ENCODE results near the gene CADM2. TPM values are rescaled to one million over a fixed set of nuclear protein-coding genes. Genes with fewer than 3 reads are reported as not detected.

The CADM2 gene
- total and polyA plus RNA-seq, 2 experiments from 2014 or later: 13.3 to 47.5 TPM

DNA sequence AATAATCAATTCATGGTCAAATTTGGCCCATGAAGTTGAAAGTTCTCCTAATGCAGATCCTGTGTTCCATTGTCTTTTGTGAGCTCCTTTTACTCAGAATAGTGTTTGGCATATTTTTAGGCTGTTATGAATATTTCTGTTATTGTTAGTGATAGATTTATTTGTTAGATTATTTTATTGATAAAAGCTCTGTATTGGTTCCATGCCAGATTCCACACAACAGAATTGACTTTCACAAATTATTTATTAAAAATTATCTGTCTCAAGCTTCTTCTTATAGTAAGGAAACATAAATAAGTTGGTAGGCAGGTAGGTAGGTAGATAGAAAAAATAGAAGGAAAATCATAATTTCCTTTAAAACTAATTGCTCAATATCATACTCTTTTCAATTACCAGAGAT lies 557.4 kb downstream of the CADM2 start:
- H3K9me2 ChIP-seq (ENCODE audit: insufficient read depth): no peaks in the 10 kb centered on the region
- no peak overlapping the region for H2AFZ ChIP-seq
- no peaks in the 10 kb centered on the region for H3K4me1 Mint-ChIP-seq
- no peaks in the 10 kb centered on the region for H3K27me3 ChIP-seq (ENCODE audit: insufficient read depth)
- no peak overlapping the region for H3K27ac ChIP-seq (ENCODE audit: low read depth)
- no peaks in the 10 kb centered on the region for H3F3A ChIP-seq (replicated peaks; ENCODE audit: low read depth)
- H3K4me2 ChIP-seq: no peak overlapping the region
- H3K79me2 ChIP-seq (replicated peaks; ENCODE audit: insufficient read depth): no peaks in the 10 kb centered on the region
- no peak overlapping the region for H3K4me3 ChIP-seq
- H3K27ac Mint-ChIP-seq: no peak overlapping the region
- no peaks in the 10 kb centered on the region for H3K9me3 Mint-ChIP-seq
- no peaks in the 10 kb centered on the region for H4K20me1 ChIP-seq (replicated peaks; ENCODE audit: insufficient read depth)
- no peaks in the 10 kb centered on the region for H3K4me1 ChIP-seq (ENCODE audit: insufficient read depth)
- peaks cover 6% of the 10 kb centered on the region; the same call in 2 of the 3 replicates for H3K36me3 Mint-ChIP-seq (ENCODE audit: low read depth)
- no peak overlapping the region for H3K4me3 Mint-ChIP-seq
- DNase-seq (ENCODE audit: low spot score) (no peak), ATAC-seq (no peak)
- no peaks in the 10 kb centered on the region for H3K27me3 Mint-ChIP-seq (ENCODE audit: insufficient read depth, low read depth, poor library complexity)
- TF ChIP-seq, protein P1, sequence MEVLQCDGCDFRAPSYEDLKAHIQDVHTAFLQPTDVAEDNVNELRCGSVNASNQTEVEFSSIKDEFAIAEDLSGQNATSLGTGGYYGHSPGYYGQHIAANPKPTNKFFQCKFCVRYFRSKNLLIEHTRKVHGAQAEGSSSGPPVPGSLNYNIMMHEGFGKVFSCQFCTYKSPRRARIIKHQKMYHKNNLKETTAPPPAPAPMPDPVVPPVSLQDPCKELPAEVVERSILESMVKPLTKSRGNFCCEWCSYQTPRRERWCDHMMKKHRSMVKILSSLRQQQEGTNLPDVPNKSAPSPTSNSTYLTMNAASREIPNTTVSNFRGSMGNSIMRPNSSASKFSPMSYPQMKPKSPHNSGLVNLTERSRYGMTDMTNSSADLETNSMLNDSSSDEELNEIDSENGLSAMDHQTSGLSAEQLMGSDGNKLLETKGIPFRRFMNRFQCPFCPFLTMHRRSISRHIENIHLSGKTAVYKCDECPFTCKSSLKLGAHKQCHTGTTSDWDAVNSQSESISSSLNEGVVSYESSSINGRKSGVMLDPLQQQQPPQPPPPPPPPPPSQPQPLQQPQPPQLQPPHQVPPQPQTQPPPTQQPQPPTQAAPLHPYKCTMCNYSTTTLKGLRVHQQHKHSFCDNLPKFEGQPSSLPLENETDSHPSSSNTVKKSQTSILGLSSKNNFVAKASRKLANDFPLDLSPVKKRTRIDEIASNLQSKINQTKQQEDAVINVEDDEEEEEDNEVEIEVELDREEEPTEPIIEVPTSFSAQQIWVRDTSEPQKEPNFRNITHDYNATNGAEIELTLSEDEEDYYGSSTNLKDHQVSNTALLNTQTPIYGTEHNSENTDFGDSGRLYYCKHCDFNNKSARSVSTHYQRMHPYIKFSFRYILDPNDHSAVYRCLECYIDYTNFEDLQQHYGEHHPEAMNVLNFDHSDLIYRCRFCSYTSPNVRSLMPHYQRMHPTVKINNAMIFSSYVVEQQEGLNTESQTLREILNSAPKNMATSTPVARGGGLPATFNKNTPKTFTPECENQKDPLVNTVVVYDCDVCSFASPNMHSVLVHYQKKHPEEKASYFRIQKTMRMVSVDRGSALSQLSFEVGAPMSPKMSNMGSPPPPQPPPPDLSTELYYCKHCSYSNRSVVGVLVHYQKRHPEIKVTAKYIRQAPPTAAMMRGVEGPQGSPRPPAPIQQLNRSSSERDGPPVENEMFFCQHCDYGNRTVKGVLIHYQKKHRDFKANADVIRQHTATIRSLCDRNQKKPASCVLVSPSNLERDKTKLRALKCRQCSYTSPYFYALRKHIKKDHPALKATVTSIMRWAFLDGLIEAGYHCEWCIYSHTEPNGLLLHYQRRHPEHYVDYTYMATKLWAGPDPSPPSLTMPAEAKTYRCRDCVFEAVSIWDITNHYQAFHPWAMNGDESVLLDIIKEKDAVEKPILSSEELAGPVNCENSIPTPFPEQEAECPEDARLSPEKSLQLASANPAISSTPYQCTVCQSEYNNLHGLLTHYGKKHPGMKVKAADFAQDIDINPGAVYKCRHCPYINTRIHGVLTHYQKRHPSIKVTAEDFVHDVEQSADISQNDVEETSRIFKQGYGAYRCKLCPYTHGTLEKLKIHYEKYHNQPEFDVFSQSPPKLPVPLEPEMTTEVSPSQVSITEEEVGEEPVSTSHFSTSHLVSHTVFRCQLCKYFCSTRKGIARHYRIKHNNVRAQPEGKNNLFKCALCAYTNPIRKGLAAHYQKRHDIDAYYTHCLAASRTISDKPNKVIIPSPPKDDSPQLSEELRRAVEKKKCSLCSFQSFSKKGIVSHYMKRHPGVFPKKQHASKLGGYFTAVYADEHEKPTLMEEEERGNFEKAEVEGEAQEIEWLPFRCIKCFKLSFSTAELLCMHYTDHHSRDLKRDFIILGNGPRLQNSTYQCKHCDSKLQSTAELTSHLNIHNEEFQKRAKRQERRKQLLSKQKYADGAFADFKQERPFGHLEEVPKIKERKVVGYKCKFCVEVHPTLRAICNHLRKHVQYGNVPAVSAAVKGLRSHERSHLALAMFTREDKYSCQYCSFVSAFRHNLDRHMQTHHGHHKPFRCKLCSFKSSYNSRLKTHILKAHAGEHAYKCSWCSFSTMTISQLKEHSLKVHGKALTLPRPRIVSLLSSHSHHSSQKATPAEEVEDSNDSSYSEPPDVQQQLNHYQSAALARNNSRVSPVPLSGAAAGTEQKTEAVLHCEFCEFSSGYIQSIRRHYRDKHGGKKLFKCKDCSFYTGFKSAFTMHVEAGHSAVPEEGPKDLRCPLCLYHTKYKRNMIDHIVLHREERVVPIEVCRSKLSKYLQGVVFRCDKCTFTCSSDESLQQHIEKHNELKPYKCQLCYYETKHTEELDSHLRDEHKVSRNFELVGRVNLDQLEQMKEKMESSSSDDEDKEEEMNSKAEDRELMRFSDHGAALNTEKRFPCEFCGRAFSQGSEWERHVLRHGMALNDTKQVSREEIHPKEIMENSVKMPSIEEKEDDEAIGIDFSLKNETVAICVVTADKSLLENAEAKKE (CRISPR knock-in tag; IDR thresholded peaks at IDR 0.05): no peak
- no peak for TF ChIP-seq STAT1 (IDR thresholded peaks at IDR 0.05; ENCODE audit: unreplicated experiment)
- no peaks in the 10 kb centered on the region for H3K36me3 ChIP-seq (ENCODE audit: insufficient read depth)

DNA sequence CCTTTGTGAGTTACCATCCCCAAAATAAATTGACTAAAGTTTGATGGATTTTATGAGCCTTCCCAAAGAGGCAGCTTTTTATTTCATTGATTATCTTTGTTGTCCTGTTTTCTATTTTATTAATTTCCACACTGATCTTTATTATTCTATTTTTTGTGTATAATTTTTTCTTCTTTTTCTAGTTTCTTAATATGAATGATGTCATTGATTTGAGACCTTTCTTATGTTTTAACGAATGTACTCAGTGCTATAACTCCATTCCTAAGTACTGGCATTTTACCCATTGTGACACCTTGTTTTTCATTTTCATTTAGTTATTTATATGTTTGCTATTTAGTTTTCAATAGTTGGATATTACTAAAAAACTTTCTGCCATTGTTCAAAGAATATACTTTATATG lies 565.3 kb downstream of the CADM2 start:
- no peaks in the 10 kb centered on the region for H3K79me2 ChIP-seq (replicated peaks; ENCODE audit: insufficient read depth)
- Mint-ChIP-seq H3K36me3 (ENCODE audit: low read depth) (peaks cover 3% of the 10 kb centered on the region; the same call in 1 of the 3 replicates), H3K27me3 (ENCODE audit: insufficient read depth, low read depth, poor library complexity) (no peaks in the 10 kb centered on the region), H3K4me1 (peaks cover 4% of the 10 kb centered on the region; the same call in 2 of the 3 replicates), H3K27ac (no peak overlapping the region), H3K4me3 (no peak overlapping the region), H3K9me3 (peaks cover 4% of the 10 kb centered on the region; the same call in 1 of the 3 replicates)
- no peak overlapping the region for H3K27ac ChIP-seq (ENCODE audit: low read depth)
- no peaks in the 10 kb centered on the region for H3K9me2 ChIP-seq (ENCODE audit: insufficient read depth)
- no peak for DNase-seq (ENCODE audit: low spot score)
- no peak for ATAC-seq
- no peaks in the 10 kb centered on the region for H3K4me1 ChIP-seq (ENCODE audit: insufficient read depth)
- H4K20me1 ChIP-seq (replicated peaks; ENCODE audit: insufficient read depth): no peaks in the 10 kb centered on the region
- no peaks in the 10 kb centered on the region for H3K27me3 ChIP-seq (ENCODE audit: insufficient read depth)
- no peaks in the 10 kb centered on the region for H3F3A ChIP-seq (replicated peaks; ENCODE audit: low read depth)
- TF ChIP-seq EZH2phosphoT487 (IDR thresholded peaks at IDR 0.05; ENCODE audit: unreplicated experiment): no peak
- TF ChIP-seq NANOG (IDR thresholded peaks at IDR 0.05; ENCODE audit: borderline replicate concordance): no peak
- TF ChIP-seq JUNB (IDR thresholded peaks at IDR 0.05; ENCODE audit: unreplicated experiment): no peak
- no peak overlapping the region for H3K4me2 ChIP-seq
- no peak overlapping the region for H3K4me3 ChIP-seq
- no peak overlapping the region for H2AFZ ChIP-seq
- H3K36me3 ChIP-seq (ENCODE audit: insufficient read depth): no peaks in the 10 kb centered on the region
